ENCODE results near the gene EHD4. TPM values are rescaled to one million over a fixed set of nuclear protein-coding genes. Genes with fewer than 3 reads are reported as not detected.

The EHD4 gene
- total and polyA plus RNA-seq, 9 donors = 8.8 to 23.3 (median 13.7) TPM

GRCh38 chr15:41849861-41850260 lies 122.5 kb downstream of the EHD4 start:
- Histone ChIP-seq H3K9me3 (no peaks in the 10 kb centered on the region), H3K4me1 (ENCODE audit: insufficient read depth) (peaks cover 3% of the 10 kb centered on the region), H3K27ac (no peak overlapping the region), H3K4me3 (no peak overlapping the region), H3K27me3 (no peaks in the 10 kb centered on the region), H3K36me3 (no peaks in the 10 kb centered on the region)
- intact Hi-C loops (cut with DNase I) = loop anchor here in 1 of 4 donors (10.0 kb wide), 1 partner anchor 785 kb away; no protein-coding TSS in a partner anchor
- TF ChIP-seq CTCF (IDR thresholded peaks at IDR 0.05) (no peak), EP300 (IDR thresholded peaks at IDR 0.05) (no peak), POLR2A (IDR thresholded peaks at IDR 0.05) (no peak)
- WGBS, 3 donors = 51 to 60% (median 60%) methylated on average over 8 of the region's 8 CpGs
- DNase-seq = no peak

GRCh38 chr15:41849204-41849603 lies 123.2 kb downstream of the EHD4 start:
- TF ChIP-seq EP300 (IDR thresholded peaks at IDR 0.05) = no peak
- no peak for TF ChIP-seq POLR2A (IDR thresholded peaks at IDR 0.05)
- no peak for TF ChIP-seq CTCF (IDR thresholded peaks at IDR 0.05)
- Histone ChIP-seq H3K27me3 (no peaks in the 10 kb centered on the region), H3K27ac (no peak overlapping the region), H3K4me1 (ENCODE audit: insufficient read depth) (peaks cover 3% of the 10 kb centered on the region), H3K9me3 (no peaks in the 10 kb centered on the region), H3K4me3 (no peak overlapping the region), H3K36me3 (no peaks in the 10 kb centered on the region)
- no peak for DNase-seq
- WGBS, 3 donors = 69 to 78% (median 70%) methylated on average over 6 of the region's 6 CpGs
- intact Hi-C loops (cut with DNase I) = loop anchor here in 1 of 4 donors (10.0 kb wide), 1 partner anchor 786 kb away; no protein-coding TSS in a partner anchor

DNA sequence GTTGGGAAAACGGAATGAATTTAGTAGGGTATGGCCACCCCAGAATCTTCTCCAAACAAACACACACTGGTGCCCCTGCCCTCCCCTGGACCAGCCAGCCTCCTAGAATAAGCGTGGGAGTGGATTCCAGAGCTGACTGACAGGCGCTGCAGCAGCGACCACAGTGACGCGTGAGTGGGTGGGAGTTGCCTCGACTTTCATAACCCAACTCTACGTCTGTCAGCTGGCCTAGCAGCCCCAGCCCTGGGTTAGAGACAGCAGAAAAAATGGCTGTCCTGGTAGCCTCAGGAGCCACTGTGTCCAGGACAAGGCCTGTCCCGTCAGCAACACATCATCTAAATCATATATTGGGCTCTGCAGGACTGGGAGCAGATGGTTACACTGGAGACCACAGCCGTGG lies 123.7 kb downstream of the EHD4 start:
- H3K27me3 ChIP-seq = no peaks in the 10 kb centered on the region
- H3K4me1 ChIP-seq (ENCODE audit: insufficient read depth) = peaks cover 3% of the 10 kb centered on the region
- DNase-seq = no peak
- no peak overlapping the region for H3K4me3 ChIP-seq
- intact Hi-C loops (cut with DNase I) = loop anchor here in 1 of 4 donors (10.0 kb wide), 1 partner anchor 786 kb away; no protein-coding TSS in a partner anchor
- H3K9me3 ChIP-seq = no peaks in the 10 kb centered on the region
- no peak for TF ChIP-seq POLR2A (IDR thresholded peaks at IDR 0.05)
- no peak overlapping the region for H3K27ac ChIP-seq
- WGBS, 3 donors = 51 to 66% (median 57%) methylated on average over 10 of the region's 10 CpGs
- H3K36me3 ChIP-seq = no peaks in the 10 kb centered on the region

DNA sequence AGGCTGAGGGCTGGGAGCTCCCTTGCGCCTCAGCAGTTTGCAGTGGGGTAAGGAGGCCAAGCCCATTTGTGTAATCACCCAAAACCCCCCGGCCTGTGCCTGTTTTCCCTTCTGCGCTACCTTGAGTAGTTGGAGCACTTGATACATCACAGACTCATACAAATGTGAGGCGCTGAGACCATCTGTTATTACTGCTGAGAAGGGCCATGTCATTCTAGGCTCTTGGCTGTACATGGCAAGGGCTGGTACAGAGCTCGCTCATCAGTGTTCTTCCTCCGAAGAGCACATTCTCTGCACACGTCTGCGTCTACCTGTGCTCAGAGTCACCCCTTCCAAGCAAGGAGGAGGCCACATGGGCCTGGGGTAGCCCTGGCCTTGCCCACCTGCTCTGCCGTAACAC lies 124.4 kb downstream of the EHD4 start:
- Histone ChIP-seq H3K4me1 (ENCODE audit: insufficient read depth) (peaks cover 3% of the 10 kb centered on the region), H3K4me3 (no peak overlapping the region)
- 93 to 94% (median 93%) methylated on average over 8 to 9 of the region's 9 CpGs for WGBS, 3 donors

More for the DNA sequence above, 124.4 kb downstream of the EHD4 start:
- Histone ChIP-seq H3K36me3 (no peaks in the 10 kb centered on the region), H3K9me3 (no peaks in the 10 kb centered on the region), H3K27me3 (no peaks in the 10 kb centered on the region), H3K27ac (no peak overlapping the region)
- intact Hi-C loops (cut with DNase I) = loop anchor here in 1 of 4 donors (10.0 kb wide), 1 partner anchor 787 kb away; no protein-coding TSS in a partner anchor
- no peak for TF ChIP-seq POLR2A (IDR thresholded peaks at IDR 0.05)
- TF ChIP-seq EP300 (IDR thresholded peaks at IDR 0.05) = no peak
- no peak for TF ChIP-seq CTCF (IDR thresholded peaks at IDR 0.05)
- DNase-seq = no peak

Measured in ovary (tissue), 9 donors.